A549 treated with ZK216348 at 1 μM for 4 hours (cell line): ENCODE data around the gene LRRC4B. TPM values are rescaled to one million over a fixed set of nuclear protein-coding genes. Genes with fewer than 3 reads are reported as not detected.

Experiments used
- total RNA-seq: library from RNA; stranded (reverse); fragments of 200-300 nt; extraction: Qiagen RNA extraction; gene quantifications from 5 replicates; pipeline ENCODE4 v1.2.3, GENCODE V29; 2022; ENCODE audit warnings: low read depth

LRRC4B gene
- total RNA-seq = 0.38 to 0.68 TPM (median 0.58 TPM) in 5 replicates

GRCh38 chr19:50567882-50568727, at the start of gene LRRC4B:
Gene LRRC4B, minus strand, starts transcription at chr19:50568435. Its CDS starts 19,597 bp downstream, at chr19:50548838.

GRCh38 chr19:50513746-50514345, 54.4 kb downstream of the LRRC4B start, which contains the start of gene ASPDH:
Gene ASPDH, minus strand, starts transcription at chr19:50513913. Its CDS starts 90 bp downstream, at chr19:50513823.

GRCh38 chr19:50511069-50511822, 57.0 kb downstream of the LRRC4B start, which contains the start of gene JOSD2:
Gene JOSD2, minus strand, starts transcription at chr19:50511191. Its CDS starts 760 bp downstream, at chr19:50510431.

GRCh38 chr19:50476224-50476906, 91.9 kb downstream of the LRRC4B start, which contains the start of the genes EMC10 and GARIN5A:
Gene EMC10, plus strand, starts transcription at chr19:50476507. Its CDS starts 38 bp downstream, at chr19:50476545.
Gene GARIN5A, minus strand, starts transcription at chr19:50476848. Its CDS starts 460 bp downstream, at chr19:50476388.

Other genes starting within 250 kb of the LRRC4B start
- gene KCNC3, start 239.1 kb downstream of the LRRC4B start, total RNA-seq = 0.78 to 1.7 TPM (median 1.5 TPM) in 5 replicates
- gene NAPSA, start 202.8 kb downstream of the LRRC4B start, total RNA-seq = 0.48 to 1.6 TPM (median 1.2 TPM) in 5 replicates
- gene NR1H2, start 192.0 kb downstream of the LRRC4B start, total RNA-seq = 55.3 to 88.6 TPM (median 84.3 TPM) in 5 replicates
- 42.6 to 91.4 TPM (median 81.7 TPM) in 5 replicates for gene POLD1, start 184.1 kb downstream of the LRRC4B start, total RNA-seq
- gene SPIB, start 149.5 kb downstream of the LRRC4B start, total RNA-seq = 0.16 to 0.80 TPM (median 0.32 TPM) in 4 of 5 replicates, not detected in the other
- not detected in 5 replicates for gene MYBPC2, start 135.5 kb downstream of the LRRC4B start, total RNA-seq
- gene EMC10, start 91.9 kb downstream of the LRRC4B start, total RNA-seq = 79.6 to 159 TPM (median 151 TPM) in 5 replicates
- gene GARIN5A, start 91.6 kb downstream of the LRRC4B start, total RNA-seq = 1.7 to 3.0 TPM (median 2.1 TPM) in 5 replicates
- 43.9 to 92.5 TPM (median 82.2 TPM) in 5 replicates for gene JOSD2, start 57.2 kb downstream of the LRRC4B start, total RNA-seq
- not detected in 5 replicates for gene ASPDH, start 54.5 kb downstream of the LRRC4B start, total RNA-seq
- gene SYT3, start 71.4 kb upstream of the LRRC4B start, total RNA-seq = 0.39 to 0.93 TPM (median 0.66 TPM) in 5 replicates
- gene C19orf81, start 81.0 kb upstream of the LRRC4B start, total RNA-seq = 3.9 to 12.5 TPM (median 10.5 TPM) in 5 replicates
- gene SHANK1, start 151.4 kb upstream of the LRRC4B start, total RNA-seq = 0.06 to 0.95 TPM (median 0.19 TPM) in 5 replicates
- gene CLEC11A, start 154.9 kb upstream of the LRRC4B start, total RNA-seq = 5.1 to 11.7 TPM (median 9.1 TPM) in 5 replicates
- not detected in 5 replicates for gene GPR32, start 202.0 kb upstream of the LRRC4B start, total RNA-seq
- gene ACP4, start 222.0 kb upstream of the LRRC4B start, total RNA-seq = not detected in 5 replicates